Stomach (tissue), 9 donors: Measurements from ENCODE around the gene CCDC106. TPM values are rescaled to one million over a fixed set of nuclear protein-coding genes. Genes with fewer than 3 reads are reported as not detected.

Experiments
- DNase-seq, 2 donors: peaks; one replicate each; pipeline versions ENCODE4 v3.0.0 to v3.0.0-alpha.2; 2013 to 2019
- H3K27ac ChIP-seq, 5 donors: fragments of 200-600 bp in 4 of 5; sonication (generic) in 4 of 5; one replicate each; pipeline ENCODE4 v1.5.1; 2013 to 2019; ENCODE audit warnings: mild to moderate bottlenecking in 1 of 5, moderate library complexity in 1 of 5
- H3K27me3 ChIP-seq, 3 donors: fragments of 200-600 bp; sonication (generic); one replicate each; pipeline ENCODE4 v1.5.1; 2017 to 2019; ENCODE audit warnings: mixed run types in 1 of 3
- H3K36me3 ChIP-seq, 4 donors: fragments of 200-600 bp; sonication (generic); 1 replicate in 3 of 4; 2 replicates in 1 of 4; pipeline ENCODE4 v1.5.1; 2016 to 2019
- H3K4me1 ChIP-seq, 4 donors: fragments of 200-600 bp; sonication (generic); one replicate each; pipeline ENCODE4 v1.5.1; 2016 to 2019
- H3K4me3 ChIP-seq, 4 donors: fragments of 200-600 bp; sonication (generic) in 3 of 4; one replicate each; pipeline ENCODE4 v1.5.1; 2016 to 2019; ENCODE audit warnings: mild to moderate bottlenecking in 1 of 4
- H3K9me3 ChIP-seq, 4 donors: fragments of 200-600 bp; sonication (generic); one replicate each; pipeline ENCODE4 v1.5.1; 2016 to 2019
- CTCF ChIP-seq, 7 experiments: fragments of 450-650 bp in 4 of 7; fragments of 200-600 bp in 3 of 7; sonication (generic) in 3 of 7; IDR thresholded peaks; one replicate each; pipeline ENCODE4 v1.5.1; 2016 to 2019; ENCODE audit warnings: antibody characterized with exemption in 7 of 7, control low read depth in 2 of 7, mild to moderate bottlenecking in 1 of 7
- EP300 ChIP-seq: sonication (generic); formaldehyde crosslinking; IDR thresholded peaks from one replicate; pipeline ENCODE4 v1.6.1; 2017; ENCODE audit warnings: antibody characterized with exemption
- POLR2A ChIP-seq, 4 donors: fragments of 450-650 bp; IDR thresholded peaks; one replicate each; pipeline ENCODE4 v1.6.1; 2016; ENCODE audit warnings: antibody characterized with exemption in 4 of 4, control low read depth in 2 of 4, mild to moderate bottlenecking in 1 of 4, moderate library complexity in 1 of 4
- POLR2AphosphoS5 ChIP-seq, 3 donors: sonication (generic); formaldehyde crosslinking; IDR thresholded peaks; one replicate each; pipeline ENCODE4 v1.6.1; 2016; ENCODE audit warnings: antibody characterized with exemption in 3 of 3
- WGBS, 5 donors: extraction: QIAGEN DNeasy Blood & Tissue Kit in 3 of 5; methylation state at CpG; one replicate each; pipeline versions ENCODE4 v1.1.5 to v1.1.7; 2013 to 2018; 5-methylcytosine and 5-hydroxymethylcytosine counted together
- intact Hi-C: fragments of 100-400 bp; cut with DNase I; formaldehyde crosslinking; loops from one replicate; pipeline ENCODE4 v1.15.1; 2023; ENCODE audit warnings: low total_unique reads
- polyA plus RNA-seq, 3 donors: library from polyadenylated mRNA; stranded (reverse); fragments of 200-250 nt; gene quantifications; one replicate each; pipeline ENCODE4 v1.2.3, GENCODE V29; 2013
- total RNA-seq, 5 donors: library from RNA; depleted of rRNA; stranded (reverse); fragments of >200 nt; gene quantifications; one replicate each; pipeline versions ENCODE4 v1.1.0 to v1.2.3, GENCODE V29; 2014 to 2016
- donor health status: healthy with polysubstance abuse.
- donor health status: Bipolar disorder and iron deficiency.
- donor health status: healthy.

Gene CCDC106
- total and polyA plus RNA-seq, 8 donors = 3.5 to 25.5 (median 13.7) TPM

GRCh38 chr19:55648585-55649267 lies 714 bp downstream of the CCDC106 start:
- H3K4me3 ChIP-seq = peak overlapping the region; percentile 62 to 97 (median 86)
- intact Hi-C loops = no loop called here
- peak overlapping the region; percentile 79 to 91 (median 85) for H3K27ac ChIP-seq
- peaks cover 33 to 69% (median 59%) of the 10 kb centered on the region in 4 donors for H3K4me1 ChIP-seq
- H3K9me3 ChIP-seq = no peaks in the 10 kb centered on the region
- no peak for DNase-seq
- no peaks in the 10 kb centered on the region for H3K27me3 ChIP-seq
- H3K36me3 ChIP-seq = peaks cover 11 to 44% (median 31%) of the 10 kb centered on the region in 4 donors
- TF ChIP-seq POLR2AphosphoS5 (IDR thresholded peaks at IDR 0.05) = no peak
- no peak for TF ChIP-seq CTCF (IDR thresholded peaks at IDR 0.05)
- no peak for TF ChIP-seq EP300
- no peak for TF ChIP-seq POLR2A (IDR thresholded peaks at IDR 0.05)
- WGBS, 5 donors = 27 to 37% (median 30%) methylated on average over 21 to 25 of the region's 25 CpGs

- Histone ChIP-seq H3K4me1 (peaks cover 27 to 62% (median 52%) of the 10 kb centered on the region in 4 donors), H3K27me3 (no peaks in the 10 kb centered on the region), H3K4me3 (peak overlapping the region; percentile 62 to 97 (median 86)), H3K27ac (peak overlapping the region in 3 of 5 donors; percentile 85 to 91 (median 86)), H3K36me3 (peaks cover 10 to 44% (median 30%) of the 10 kb centered on the region in 4 donors), H3K9me3 (no peaks in the 10 kb centered on the region)
- 82 to 90% (median 83%) methylated on average over 11 to 17 of the region's 17 CpGs for WGBS, 5 donors
- intact Hi-C loops = no loop called here
- TF ChIP-seq POLR2A (IDR thresholded peaks at IDR 0.05) (no peak), CTCF (IDR thresholded peaks at IDR 0.05) (no peak), EP300 (no peak), POLR2AphosphoS5 (IDR thresholded peaks at IDR 0.05) (no peak)
- no peak for DNase-seq
Measured at GRCh38 chr19:55649268-55650125, 1.5 kb downstream of the CCDC106 start.

- Histone ChIP-seq H3K4me3 (no peak overlapping the region), H3K4me1 (peaks cover 24 to 55% (median 45%) of the 10 kb centered on the region in 4 donors), H3K27ac (peak overlapping the region in 1 of 5 donors; percentile 91), H3K36me3 (peaks cover 4 to 37% (median 24%) of the 10 kb centered on the region in 4 donors), H3K9me3 (no peaks in the 10 kb centered on the region), H3K27me3 (no peaks in the 10 kb centered on the region)
- intact Hi-C loops = no loop called here
- no peak for DNase-seq
- 82 to 93% (median 90%) methylated on average over 4 of the region's 4 CpGs for WGBS, 5 donors
- TF ChIP-seq CTCF (IDR thresholded peaks at IDR 0.05) = no peak
- TF ChIP-seq EP300 = no peak
- TF ChIP-seq POLR2AphosphoS5 (IDR thresholded peaks at IDR 0.05) = no peak
- TF ChIP-seq POLR2A (IDR thresholded peaks at IDR 0.05) = no peak
Measured at GRCh38 chr19:55650126-55650557, 2.1 kb downstream of the CCDC106 start.

GRCh38 chr19:55650602-55651230 lies 2.7 kb downstream of the CCDC106 start:
- no peak for DNase-seq
- H3K36me3 ChIP-seq = peaks cover 0 to 31% (median 18%) of the 10 kb centered on the region in 4 donors
- no peak for TF ChIP-seq CTCF (IDR thresholded peaks at IDR 0.05)
- no peak for TF ChIP-seq POLR2A (IDR thresholded peaks at IDR 0.05)
- TF ChIP-seq POLR2AphosphoS5 (IDR thresholded peaks at IDR 0.05) = no peak
- TF ChIP-seq EP300 = no peak
- H3K9me3 ChIP-seq = no peaks in the 10 kb centered on the region
- intact Hi-C loops = no loop called here
- 88 to 93% (median 92%) methylated on average over 17 of the region's 17 CpGs for WGBS, 5 donors
- H3K27ac ChIP-seq = no peak overlapping the region
- H3K27me3 ChIP-seq = no peaks in the 10 kb centered on the region
- H3K4me1 ChIP-seq = peaks cover 25 to 55% (median 46%) of the 10 kb centered on the region in 4 donors
- no peak overlapping the region for H3K4me3 ChIP-seq
